Tibial nerve (tissue), 3 donors: ENCODE results near the gene EEIG2.

Experiments
- POLR2A ChIP-seq, 2 donors: fragments of 450-650 bp; IDR thresholded peaks; one replicate each; pipeline ENCODE4 v1.6.1; 2017; ENCODE audit warnings: antibody characterized with exemption in 2 of 2, mild to moderate bottlenecking in 2 of 2, moderate library complexity in 2 of 2
- TF ChIP-seq, protein P1 (sequence below), 5 experiments: fragments of 200-600 bp in 3 of 5; fragments of 450-650 bp in 2 of 5; sonication (generic) in 3 of 5; IDR thresholded peaks; one replicate each; pipeline ENCODE4 v1.5.1; 2016 to 2019; ENCODE audit warnings: antibody characterized with exemption in 5 of 5, mild to moderate bottlenecking in 3 of 5, moderate library complexity in 2 of 5

DNA sequence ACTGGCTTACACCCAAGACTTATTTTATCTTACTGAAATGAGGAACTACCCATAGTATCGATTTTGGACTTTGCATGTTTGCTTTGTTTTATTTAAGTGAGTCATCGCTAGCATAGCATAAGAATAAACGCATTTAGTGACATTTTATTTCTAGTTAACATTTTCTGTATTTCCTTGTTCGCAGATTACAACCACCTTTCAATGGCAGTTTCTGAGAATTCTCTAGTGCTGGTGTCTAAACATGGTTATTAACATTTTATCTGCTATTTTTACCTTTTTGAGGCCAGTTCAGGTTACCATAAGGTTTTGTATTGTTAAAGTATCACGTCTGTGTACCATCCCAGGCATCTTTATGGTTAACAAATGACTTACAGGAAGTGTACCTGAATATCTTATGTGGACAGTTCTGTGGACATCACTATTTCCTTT lies 24.5 kb downstream of the EEIG2 start:
- TF ChIP-seq, protein P1, sequence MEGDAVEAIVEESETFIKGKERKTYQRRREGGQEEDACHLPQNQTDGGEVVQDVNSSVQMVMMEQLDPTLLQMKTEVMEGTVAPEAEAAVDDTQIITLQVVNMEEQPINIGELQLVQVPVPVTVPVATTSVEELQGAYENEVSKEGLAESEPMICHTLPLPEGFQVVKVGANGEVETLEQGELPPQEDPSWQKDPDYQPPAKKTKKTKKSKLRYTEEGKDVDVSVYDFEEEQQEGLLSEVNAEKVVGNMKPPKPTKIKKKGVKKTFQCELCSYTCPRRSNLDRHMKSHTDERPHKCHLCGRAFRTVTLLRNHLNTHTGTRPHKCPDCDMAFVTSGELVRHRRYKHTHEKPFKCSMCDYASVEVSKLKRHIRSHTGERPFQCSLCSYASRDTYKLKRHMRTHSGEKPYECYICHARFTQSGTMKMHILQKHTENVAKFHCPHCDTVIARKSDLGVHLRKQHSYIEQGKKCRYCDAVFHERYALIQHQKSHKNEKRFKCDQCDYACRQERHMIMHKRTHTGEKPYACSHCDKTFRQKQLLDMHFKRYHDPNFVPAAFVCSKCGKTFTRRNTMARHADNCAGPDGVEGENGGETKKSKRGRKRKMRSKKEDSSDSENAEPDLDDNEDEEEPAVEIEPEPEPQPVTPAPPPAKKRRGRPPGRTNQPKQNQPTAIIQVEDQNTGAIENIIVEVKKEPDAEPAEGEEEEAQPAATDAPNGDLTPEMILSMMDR (IDR thresholded peaks at IDR 0.05): no peak
- no peak for TF ChIP-seq POLR2A (IDR thresholded peaks at IDR 0.05)
